GM19240 (cell line): ENCODE measurements around the gene OSBPL7.

ENCODE experiments used
- DNase-seq: peaks from one replicate; pipeline ENCODE4 v3.0.0; 2011; ENCODE audit warnings: low spot score; ENCODE audit not compliant: insufficient read length

OSBPL7 gene

GRCh38 chr17:47848198-47848513, 26.6 kb upstream of the OSBPL7 start:
- no peak for DNase-seq

GRCh38 chr17:47847341-47848197, 26.0 kb upstream of the OSBPL7 start:
- no peak for DNase-seq

- DNase-seq = no peak
Observed at GRCh38 chr17:47846716-47847340, 25.2 kb upstream of the OSBPL7 start.

GRCh38 chr17:47845716-47846075, 24.1 kb upstream of the OSBPL7 start:
- DNase-seq = no peak

GRCh38 chr17:47844814-47845715, 23.5 kb upstream of the OSBPL7 start:
- no peak for DNase-seq

GRCh38 chr17:47844227-47844626, 22.6 kb upstream of the OSBPL7 start:
- DNase-seq = no peak

- DNase-seq = no peak
Observed at GRCh38 chr17:47843391-47843730, 21.8 kb upstream of the OSBPL7 start.

GRCh38 chr17:47841488-47842291, 20.1 kb upstream of the OSBPL7 start:
- no peak for DNase-seq

- peak; percentile 90 for DNase-seq
Observed at GRCh38 chr17:47840742-47841487, 19.3 kb upstream of the OSBPL7 start, which contains the start of gene SCRN2. SCRN2 (minus strand) TSS chr17:47841273; CDS start chr17:47840843, 430 bp downstream.

GRCh38 chr17:47840001-47840741, 18.6 kb upstream of the OSBPL7 start:
- DNase-seq = no peak

GRCh38 chr17:47839071-47839470, 17.5 kb upstream of the OSBPL7 start:
- DNase-seq = no peak

- DNase-seq = no peak
Observed at GRCh38 chr17:47838636-47839035, 17.0 kb upstream of the OSBPL7 start.

- DNase-seq = no peak
Observed at GRCh38 chr17:47837401-47838039, 15.9 kb upstream of the OSBPL7 start.

GRCh38 chr17:47836601-47837000, 15.0 kb upstream of the OSBPL7 start:
- DNase-seq = no peak

GRCh38 chr17:47834756-47835155, 13.2 kb upstream of the OSBPL7 start:
- no peak for DNase-seq

GRCh38 chr17:47831934-47832327, 10.3 kb upstream of the OSBPL7 start:
- DNase-seq = no peak

GRCh38 chr17:47831003-47831933, 9.7 kb upstream of the OSBPL7 start, which contains the start of the genes LRRC46 and MRPL10:
LRRC46 (plus strand) TSS chr17:47831670; CDS start chr17:47831990, 320 bp downstream.
MRPL10 (minus strand) TSS chr17:47831541; CDS start chr17:47831511, 30 bp downstream.
- peak; percentile 99 for DNase-seq

GRCh38 chr17:47830396-47831002, 8.9 kb upstream of the OSBPL7 start:
- no peak for DNase-seq
